ENCODE results near the gene RBM10. TPM values are rescaled to one million over a fixed set of nuclear protein-coding genes. Genes with fewer than 3 reads are reported as not detected.
A peak's percentile ranks its signal among the peaks of the same experiment; 100 is the strongest.

The RBM10 gene
- polyA plus RNA-seq, 1 experiment = 19.6 TPM

DNA sequence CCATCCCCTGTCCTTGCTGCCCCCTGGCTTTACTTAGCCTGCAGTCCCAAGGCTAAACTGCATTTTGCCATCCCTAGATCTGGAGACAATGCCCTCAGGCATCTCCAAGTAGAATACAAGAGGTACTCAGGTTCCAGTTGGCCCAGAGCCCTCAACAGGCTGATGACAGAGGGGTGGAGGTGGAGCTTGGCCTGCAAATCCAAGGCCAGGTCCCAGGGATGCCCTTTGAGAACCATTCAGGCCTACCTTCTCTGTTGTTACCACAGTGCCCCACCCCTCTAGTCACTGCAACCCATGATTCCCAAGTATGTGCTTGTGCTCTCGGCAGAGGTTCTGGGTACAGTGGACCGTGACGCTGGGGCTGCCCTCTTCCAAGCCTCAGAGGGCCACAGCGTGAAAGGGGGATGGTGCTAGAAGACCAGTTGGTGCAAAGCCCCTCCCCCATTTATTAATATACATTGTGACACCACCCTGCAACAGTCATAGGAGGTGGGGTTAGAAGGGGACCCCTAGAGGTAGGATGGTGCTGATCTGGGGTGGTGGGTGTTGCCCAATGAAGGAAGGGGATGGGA lies 42.2 kb downstream of the RBM10 start:
- POLR2A ChIA-PET = interaction anchor here (0.6 kb wide), 1 partner anchor 170 kb away, joined by 4 read pairs; no protein-coding TSS in a partner anchor
- no peaks in the 10 kb centered on the region for H3K27me3 ChIP-seq (ENCODE audit: control insufficient read depth, insufficient read depth, low read length)
- CTCF ChIA-PET = no interaction called here
- no peak overlapping the region for H3K4me3 ChIP-seq (ENCODE audit: low read depth, low read length)
- no peak overlapping the region for H3K27ac ChIP-seq (ENCODE audit: low read depth, low read length)
- TF ChIP-seq, protein P1, sequence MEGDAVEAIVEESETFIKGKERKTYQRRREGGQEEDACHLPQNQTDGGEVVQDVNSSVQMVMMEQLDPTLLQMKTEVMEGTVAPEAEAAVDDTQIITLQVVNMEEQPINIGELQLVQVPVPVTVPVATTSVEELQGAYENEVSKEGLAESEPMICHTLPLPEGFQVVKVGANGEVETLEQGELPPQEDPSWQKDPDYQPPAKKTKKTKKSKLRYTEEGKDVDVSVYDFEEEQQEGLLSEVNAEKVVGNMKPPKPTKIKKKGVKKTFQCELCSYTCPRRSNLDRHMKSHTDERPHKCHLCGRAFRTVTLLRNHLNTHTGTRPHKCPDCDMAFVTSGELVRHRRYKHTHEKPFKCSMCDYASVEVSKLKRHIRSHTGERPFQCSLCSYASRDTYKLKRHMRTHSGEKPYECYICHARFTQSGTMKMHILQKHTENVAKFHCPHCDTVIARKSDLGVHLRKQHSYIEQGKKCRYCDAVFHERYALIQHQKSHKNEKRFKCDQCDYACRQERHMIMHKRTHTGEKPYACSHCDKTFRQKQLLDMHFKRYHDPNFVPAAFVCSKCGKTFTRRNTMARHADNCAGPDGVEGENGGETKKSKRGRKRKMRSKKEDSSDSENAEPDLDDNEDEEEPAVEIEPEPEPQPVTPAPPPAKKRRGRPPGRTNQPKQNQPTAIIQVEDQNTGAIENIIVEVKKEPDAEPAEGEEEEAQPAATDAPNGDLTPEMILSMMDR (IDR thresholded peaks at IDR 0.05; ENCODE audit: low read depth, low read length) = no peak
- H3K9me3 ChIP-seq (ENCODE audit: control insufficient read depth, insufficient read depth, low read length) = no peaks in the 10 kb centered on the region
- no peak for DNase-seq (ENCODE audit: low read depth, low spot score)

DNA sequence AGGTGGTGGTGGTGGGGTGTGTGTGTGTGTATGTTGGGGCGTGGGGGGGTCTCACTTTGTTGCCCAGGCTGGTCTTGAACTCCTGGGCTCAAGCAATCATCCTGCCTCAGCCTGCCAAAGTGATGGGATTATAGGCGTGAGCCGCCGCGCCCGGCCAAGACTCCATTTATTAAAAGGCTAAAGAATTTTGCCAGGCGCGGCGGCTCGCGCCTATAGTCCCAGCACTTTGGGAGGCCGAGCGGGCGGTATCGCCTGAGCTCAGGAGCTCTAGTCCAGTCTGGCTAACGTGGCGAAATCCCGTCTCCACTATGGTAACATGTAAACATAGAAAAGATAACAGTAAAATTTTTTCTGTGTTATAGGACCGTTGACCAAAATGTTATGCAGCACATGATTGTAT lies 44.9 kb downstream of the RBM10 start:
- CTCF ChIA-PET = no interaction called here
- TF ChIP-seq, protein P1 (IDR thresholded peaks at IDR 0.05; ENCODE audit: low read depth, low read length) = no peak
- POLR2A ChIA-PET = no interaction called here
- Histone ChIP-seq H3K4me3 (ENCODE audit: low read depth, low read length) (no peak overlapping the region), H3K27ac (ENCODE audit: low read depth, low read length) (no peak overlapping the region), H3K9me3 (ENCODE audit: control insufficient read depth, insufficient read depth, low read length) (no peaks in the 10 kb centered on the region), H3K27me3 (ENCODE audit: control insufficient read depth, insufficient read depth, low read length) (no peaks in the 10 kb centered on the region)
- no peak for DNase-seq (ENCODE audit: low read depth, low spot score)

DNA sequence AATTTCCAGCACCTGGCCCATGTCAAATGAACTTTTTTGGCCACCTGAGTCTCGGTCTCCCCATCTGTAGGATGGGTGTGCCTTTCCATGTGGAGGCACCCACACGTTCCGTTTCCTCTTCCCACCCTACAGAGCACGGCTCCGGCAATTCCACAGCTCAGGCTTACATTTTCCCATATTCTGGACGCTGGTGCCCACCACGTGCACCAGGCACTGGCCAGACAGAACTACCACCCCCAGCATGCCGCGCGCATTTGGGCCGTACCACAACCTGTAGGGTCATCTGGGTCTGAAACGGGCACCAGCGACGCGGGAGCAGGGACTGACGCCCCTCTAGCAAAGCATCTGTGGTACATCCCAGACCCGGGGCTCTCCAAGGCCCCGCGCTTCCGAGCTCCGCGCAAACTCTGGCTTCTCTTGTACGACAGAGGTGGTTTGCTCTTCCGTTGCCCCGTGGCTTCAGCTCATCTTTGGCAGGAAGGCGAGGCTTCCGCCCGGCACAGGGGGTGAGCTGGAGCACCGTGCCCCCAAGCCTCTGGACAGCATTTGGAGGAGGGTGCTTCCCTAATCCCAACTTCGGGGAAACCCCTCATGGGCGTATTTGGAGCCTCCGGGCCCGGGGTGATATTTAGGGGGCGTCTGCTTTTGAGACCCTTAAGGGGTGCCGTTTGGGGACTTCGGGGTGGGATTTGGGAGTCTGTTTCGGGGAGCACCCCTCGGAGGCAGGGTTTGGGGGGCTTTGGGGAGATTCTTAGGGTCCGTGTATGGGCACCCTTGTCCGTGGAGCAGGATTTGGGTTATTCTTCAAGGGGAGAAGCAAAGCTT lies 45.6 kb downstream of the RBM10 start:
- peak; percentile 80 for DNase-seq (ENCODE audit: low read depth, low spot score)
- Histone ChIP-seq H3K27me3 (ENCODE audit: control insufficient read depth, insufficient read depth, low read length) (no peaks in the 10 kb centered on the region), H3K4me3 (ENCODE audit: low read depth, low read length) (peak overlapping the region; percentile 66), H3K9me3 (ENCODE audit: control insufficient read depth, insufficient read depth, low read length) (no peaks in the 10 kb centered on the region), H3K27ac (ENCODE audit: low read depth, low read length) (peak overlapping the region; percentile 31)
- TF ChIP-seq, protein P1 (IDR thresholded peaks at IDR 0.05; ENCODE audit: low read depth, low read length) = no peak
- CTCF ChIA-PET = interaction anchor here (2.2 kb wide), 1 partner anchor 194 kb away, joined by 14 read pairs; no protein-coding TSS in a partner anchor
- POLR2A ChIA-PET = interaction anchor here (0.6 to 0.8 kb wide), 2 partner anchors 27 to 192 kb away, joined by 3 to 7 read pairs; no protein-coding TSS in a partner anchor

DNA sequence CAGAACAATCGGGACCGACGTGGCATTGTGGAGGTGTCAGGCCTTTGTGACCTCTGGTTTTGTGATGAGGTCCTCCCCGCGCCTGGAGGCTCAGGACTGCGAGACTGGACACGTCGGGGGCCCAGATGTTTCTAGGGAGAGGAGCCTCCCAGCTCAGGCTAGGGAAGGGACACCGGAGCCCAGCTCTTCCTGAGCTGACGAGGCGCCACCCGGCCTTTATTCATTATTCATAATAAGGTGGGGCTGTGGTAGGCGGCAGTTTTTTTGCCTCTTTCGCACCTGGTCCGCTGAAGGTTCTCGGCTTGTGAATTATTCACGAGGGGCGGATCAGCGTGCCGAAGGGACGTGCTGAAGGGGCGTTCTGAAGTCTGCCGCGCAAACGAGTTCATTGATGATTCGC lies 46.3 kb downstream of the RBM10 start:
- no peak overlapping the region for H3K27ac ChIP-seq (ENCODE audit: low read depth, low read length)
- DNase-seq (ENCODE audit: low read depth, low spot score) = no peak
- no peaks in the 10 kb centered on the region for H3K9me3 ChIP-seq (ENCODE audit: control insufficient read depth, insufficient read depth, low read length)
- H3K27me3 ChIP-seq (ENCODE audit: control insufficient read depth, insufficient read depth, low read length) = no peaks in the 10 kb centered on the region
- TF ChIP-seq, protein P1 (IDR thresholded peaks at IDR 0.05; ENCODE audit: low read depth, low read length) = no peak
- CTCF ChIA-PET = interaction anchor here (2.2 kb wide), 1 partner anchor 193 kb away, joined by 14 read pairs; no protein-coding TSS in a partner anchor
- H3K4me3 ChIP-seq (ENCODE audit: low read depth, low read length) = peak overlapping the region; percentile 66
- POLR2A ChIA-PET = interaction anchor here (0.6 to 0.8 kb wide), 2 partner anchors 26 to 192 kb away, joined by 3 to 7 read pairs; no protein-coding TSS in a partner anchor
